GM12878 (cell line): ENCODE results near the gene GRAMD1C. TPM values are rescaled to one million over a fixed set of nuclear protein-coding genes. Genes with fewer than 3 reads are reported as not detected.

ENCODE experiments used
- ATAC-seq: fragments of 200-7000 bp; cut with Tn5 transposase; 3 replicates; pipeline ENCODE4 v1.9.1; 2020; ENCODE audit warnings: mild to moderate bottlenecking, moderate library complexity
- BruUV-seq: library from RNA; stranded (reverse); fragments of 400-500 nt; replicated peaks from 2 replicates; lab custom pipeline; 2021; lab: Mats Ljungman, UMichigan
- CTCF ChIA-PET: fragments of 300-600 bp; sonication (Branson Sonifier 250); formaldehyde crosslinking; extraction: SDS; loops from one replicate; lab custom pipeline; 2021; ENCODE audit warnings: inconsistent platforms; lab: Yijun Ruan, JAX
- POLR2A ChIA-PET: fragments of 350-600 bp; formaldehyde crosslinking; extraction: SDS; loops from one replicate; lab custom pipeline; 2021; ENCODE audit warnings: inconsistent platforms; lab: Charles Lee
- RAD21 ChIA-PET: fragments of 300-600 bp; sonication (Branson Sonifier 250); formaldehyde crosslinking; loops from one replicate; lab custom pipeline; 2023; ENCODE audit warnings: antibody characterized with exemption; ENCODE audit not compliant: unreplicated experiment; lab: Charles Lee
- SMC1A ChIA-PET: fragments of 300-600 bp; sonication (Branson Sonifier 250); formaldehyde crosslinking; loops from one replicate; lab custom pipeline; 2023; ENCODE audit not compliant: unreplicated experiment, uncharacterized antibody; lab: Charles Lee
- DNase-seq: peaks from one replicate; pipeline ENCODE4 v3.0.0-alpha.2; 2011; ENCODE audit warnings: low read depth, low spot score
- FAIRE-seq: peaks from 3 replicates; lab custom pipeline; 2011; peaks lifted over from hg19 to GRCh38; lab: Jason Lieb, UNC
- H2AFZ ChIP-seq: 2 replicates; pipeline ENCODE4 v1.6.0; 2011; ENCODE audit warnings: low read depth, low read length, control low read depth; ENCODE audit not compliant: control insufficient read depth
- H3K27ac ChIP-seq: 2 replicates; pipeline ENCODE4 v1.5.1; 2011; ENCODE audit warnings: control low read depth; ENCODE audit not compliant: control insufficient read depth, insufficient read depth
- H3K27me3 ChIP-seq, 2 experiments: replicated peaks in 1 of 2; 2 replicates each; pipeline versions ENCODE4 v1.6.0 to v1.6.1; 2011; ENCODE audit warnings: low read length in 1 of 2; ENCODE audit not compliant: control insufficient read depth in 2 of 2, insufficient read depth in 2 of 2
- H3K36me3 ChIP-seq, 2 experiments: 2 replicates each; pipeline ENCODE4 v1.5.1; 2011; ENCODE audit warnings: low read length in 1 of 2; ENCODE audit not compliant: control insufficient read depth in 2 of 2, insufficient read depth in 2 of 2
- H3K4me1 ChIP-seq: 2 replicates; pipeline ENCODE4 v1.6.1; 2011; ENCODE audit warnings: mild to moderate bottlenecking, low read length, moderate library complexity, mixed read lengths; ENCODE audit not compliant: control insufficient read depth, insufficient read depth
- H3K4me2 ChIP-seq: 2 replicates; pipeline ENCODE4 v1.6.0; 2011; ENCODE audit warnings: control low read depth; ENCODE audit not compliant: control insufficient read depth, insufficient read depth
- H3K4me3 ChIP-seq: fragments of 200-600 bp; sonication (generic); 2 replicates; pipeline ENCODE4 v1.5.1; 2016
- H3K79me2 ChIP-seq: 2 replicates; pipeline ENCODE4 v1.6.0; 2011; ENCODE audit warnings: low read length; ENCODE audit not compliant: control insufficient read depth, insufficient read depth
- H3K9ac ChIP-seq: 2 replicates; pipeline ENCODE4 v1.8.0; 2011; ENCODE audit warnings: low read length, control low read depth, mixed read lengths; ENCODE audit not compliant: control insufficient read depth, insufficient read depth
- H3K9me3 ChIP-seq: replicated peaks from 3 replicates; pipeline ENCODE4 v1.5.1; 2011; ENCODE audit warnings: mild to moderate bottlenecking, low read length; ENCODE audit not compliant: control insufficient read depth, insufficient read depth
- H4K20me1 ChIP-seq: 2 replicates; pipeline ENCODE4 v1.6.0; 2011; ENCODE audit not compliant: control insufficient read depth, insufficient read depth
- BHLHE40 ChIP-seq, 2 experiments: fragments of 450-650 bp in 1 of 2; IDR thresholded peaks; 2 replicates each; pipeline ENCODE4 v1.6.1; 2011 to 2017; ENCODE audit warnings: low read depth in 2 of 2, borderline replicate concordance in 1 of 2, improper control_type of control experiment in 1 of 2, low read length in 1 of 2, mild to moderate bottlenecking in 1 of 2
- E2F4 ChIP-seq: IDR thresholded peaks from 2 replicates; pipeline ENCODE4 v1.6.1; 2012; ENCODE audit warnings: low read depth, low read length, improper control_type of control experiment
- IRF3 ChIP-seq: fragments of 450-650 bp; IDR thresholded peaks from 2 replicates; pipeline ENCODE4 v1.6.1; 2014; ENCODE audit warnings: mild to moderate bottlenecking
- RCOR1 ChIP-seq: conservative IDR thresholded peaks from 2 replicates; pipeline ENCODE4 v1.6.1; 2012; ENCODE audit warnings: low read depth, low read length, improper control_type of control experiment
- SMAD1 ChIP-seq: fragments of 450-650 bp; IDR thresholded peaks from 2 replicates; pipeline ENCODE4 v1.6.1; 2018; ENCODE audit warnings: mild to moderate bottlenecking, low read depth; ENCODE audit not compliant: partially characterized antibody
- SMAD5 ChIP-seq: IDR thresholded peaks from 2 replicates; pipeline ENCODE4 v1.6.1; 2016; ENCODE audit warnings: antibody characterized with exemption, low read depth
- SUPT20H ChIP-seq: IDR thresholded peaks from 2 replicates; pipeline ENCODE4 v1.6.1; 2011; ENCODE audit warnings: low read depth, mild to moderate bottlenecking, low read length, moderate library complexity, borderline replicate concordance; ENCODE audit not compliant: control insufficient read depth
- YY1 ChIP-seq: IDR thresholded peaks from 2 replicates; pipeline ENCODE4 v1.6.1; 2011; ENCODE audit warnings: low read depth, mild to moderate bottlenecking, low read length
- WGBS: methylation state at CpG from one replicate; pipeline ENCODE4 v1.1.6; 2016; ENCODE audit warnings: low lambda C conversion rate; ENCODE audit not compliant: insufficient replicate concordance, insufficient coverage; ENCODE audit errors: missing lambda C conversion rate; 5-methylcytosine and 5-hydroxymethylcytosine counted together
- in situ Hi-C: fragments of 300-500 bp; cut with MboI; formaldehyde crosslinking; loops from 9 replicates; pipeline ENCODE4 v1.14.3; 2018; ENCODE audit warnings: mixed read lengths
- intact Hi-C: fragments of 100-400 bp; cut with micrococcal nuclease; formaldehyde crosslinking; loops from one replicate; pipeline ENCODE4 v1.14.2; 2022; ENCODE audit not compliant: unreplicated experiment
- polyA plus RNA-seq, 11 experiments: library from polyadenylated mRNA; depleted of rRNA in 4 of 11; unstranded in 6 of 11; stranded (reverse) in 5 of 11; fragments of >200 nt; fragmentation: Nextera tagmentation in 4 of 11; fragmentation: Illumina TruSeq in 1 of 11; extraction: Ambion mirVana in 4 of 11; extraction: Trizol in 1 of 11; gene quantifications; 1 replicate in 1 of 11; 2 replicates in 10 of 11; pipeline versions ENCODE4 v1.2.1 to v1.2.3, GENCODE V29; 2011 to 2016; ENCODE audit warnings: inconsistent platforms in 2 of 11, missing spikeins in 2 of 11, low read depth in 1 of 11
- total RNA-seq, 4 experiments: library from RNA; depleted of rRNA in 3 of 4; stranded (reverse); fragments of >200 nt in 3 of 4; fragmentation: Illumina TruSeq in 1 of 4; extraction: Trizol in 1 of 4; gene quantifications; 2 replicates each; pipeline versions ENCODE4 v1.2.1 to v1.2.3, GENCODE V29; 2013 to 2021
- TF ChIP-seq, protein P1 (sequence below): IDR thresholded peaks from 2 replicates; pipeline ENCODE4 v1.6.1; 2011; ENCODE audit warnings: mild to moderate bottlenecking, low read depth, low read length, moderate library complexity; ENCODE audit not compliant: insufficient replicate concordance
- TF ChIP-seq, protein P2 (sequence below): fragments of 450-650 bp; IDR thresholded peaks from 2 replicates; pipeline ENCODE4 v1.6.1; 2017; ENCODE audit warnings: antibody characterized with exemption, mild to moderate bottlenecking, moderate library complexity

Gene GRAMD1C
- total and polyA plus RNA-seq, 10 of the 15 experiments (the other 5 are each of a cell fraction or from before 2014, with no cell fraction given), result 3.2 to 9.2 (median 5.5) TPM

GRCh38 chr3:113981803-113982202 lies 143.2 kb downstream of the GRAMD1C start:
- FAIRE-seq (no peak), ATAC-seq (no peak), DNase-seq (no peak)
- POLR2A ChIA-PET, result interaction anchor here (0.5 kb wide), 1 partner anchor 9 kb away, joined by 4 read pairs; no protein-coding TSS in a partner anchor
- H3K4me2 ChIP-seq, result no peak overlapping the region
- H4K20me1 ChIP-seq, result no peaks in the 10 kb centered on the region
- no peak overlapping the region for H3K9ac ChIP-seq
- no TSS peak for BruUV-seq
- no peak overlapping the region for H3K27ac ChIP-seq
- CTCF ChIA-PET, result interaction anchor here (1.2 kb wide), 1 partner anchor 15 kb away, joined by 3 read pairs; no protein-coding TSS in a partner anchor
- RAD21 ChIA-PET, result no interaction called here
- intact Hi-C loops (no loop called here), in situ Hi-C loops (no loop called here)
- no peaks in the 10 kb centered on the region for H3K27me3 ChIP-seq
- no peak for TF ChIP-seq SMAD1
- H3K4me1 ChIP-seq, result peaks cover 4% of the 10 kb centered on the region; the same call in 1 of the 2 replicates
- H2AFZ ChIP-seq, result no peak overlapping the region
- H3K4me3 ChIP-seq, result no peak overlapping the region
- SMC1A ChIA-PET, result interaction anchor here (1.0 to 2.0 kb wide), 2 partner anchors 16 to 67 kb away, joined by 3 to 5 read pairs; no protein-coding TSS in a partner anchor
- H3K79me2 ChIP-seq, result no peaks in the 10 kb centered on the region
- H3K9me3 ChIP-seq, result no peaks in the 10 kb centered on the region; the same call in 2 of the 3 replicates
- H3K36me3 ChIP-seq, result no peaks in the 10 kb centered on the region

GRCh38 chr3:113983544-113983943 lies 145.0 kb downstream of the GRAMD1C start:
- H2AFZ ChIP-seq, result no peak overlapping the region
- H3K4me3 ChIP-seq, result no peak overlapping the region
- FAIRE-seq, result no peak
- H3K36me3 ChIP-seq, result no peaks in the 10 kb centered on the region
- SMC1A ChIA-PET, result no interaction called here
- H3K4me1 ChIP-seq, result peaks cover 4% of the 10 kb centered on the region; the same call in 1 of the 2 replicates
- RAD21 ChIA-PET, result no interaction called here
- no peaks in the 10 kb centered on the region for H4K20me1 ChIP-seq
- H3K9ac ChIP-seq, result no peak overlapping the region
- no peak for DNase-seq
- H3K9me3 ChIP-seq, result no peaks in the 10 kb centered on the region; the same call in 2 of the 3 replicates
- H3K27me3 ChIP-seq, result no peaks in the 10 kb centered on the region
- POLR2A ChIA-PET, result no interaction called here
- in situ Hi-C loops (no loop called here), intact Hi-C loops (no loop called here)
- BruUV-seq, result no TSS peak
- ATAC-seq, result no peak
- WGBS, result 99% methylated on average over 3 of the region's 3 CpGs
- no peak overlapping the region for H3K27ac ChIP-seq
- no peaks in the 10 kb centered on the region for H3K79me2 ChIP-seq
- CTCF ChIA-PET, result no interaction called here
- H3K4me2 ChIP-seq, result no peak overlapping the region
- TF ChIP-seq RCOR1 (no peak), IRF3 (no peak), SMAD5 (no peak), YY1 (no peak), SUPT20H (no peak), E2F4 (no peak), BHLHE40 (IDR thresholded peaks at IDR 0.05; ENCODE audit: borderline replicate concordance in 1 of 2, low read depth in 2 of 2, low read length in 1 of 2) (no peak)
- TF ChIP-seq, protein P1, sequence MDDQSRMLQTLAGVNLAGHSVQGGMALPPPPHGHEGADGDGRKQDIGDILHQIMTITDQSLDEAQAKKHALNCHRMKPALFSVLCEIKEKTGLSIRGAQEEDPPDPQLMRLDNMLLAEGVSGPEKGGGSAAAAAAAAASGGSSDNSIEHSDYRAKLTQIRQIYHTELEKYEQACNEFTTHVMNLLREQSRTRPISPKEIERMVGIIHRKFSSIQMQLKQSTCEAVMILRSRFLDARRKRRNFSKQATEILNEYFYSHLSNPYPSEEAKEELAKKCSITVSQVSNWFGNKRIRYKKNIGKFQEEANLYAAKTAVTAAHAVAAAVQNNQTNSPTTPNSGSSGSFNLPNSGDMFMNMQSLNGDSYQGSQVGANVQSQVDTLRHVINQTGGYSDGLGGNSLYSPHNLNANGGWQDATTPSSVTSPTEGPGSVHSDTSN, result no peak
- TF ChIP-seq, protein P2, sequence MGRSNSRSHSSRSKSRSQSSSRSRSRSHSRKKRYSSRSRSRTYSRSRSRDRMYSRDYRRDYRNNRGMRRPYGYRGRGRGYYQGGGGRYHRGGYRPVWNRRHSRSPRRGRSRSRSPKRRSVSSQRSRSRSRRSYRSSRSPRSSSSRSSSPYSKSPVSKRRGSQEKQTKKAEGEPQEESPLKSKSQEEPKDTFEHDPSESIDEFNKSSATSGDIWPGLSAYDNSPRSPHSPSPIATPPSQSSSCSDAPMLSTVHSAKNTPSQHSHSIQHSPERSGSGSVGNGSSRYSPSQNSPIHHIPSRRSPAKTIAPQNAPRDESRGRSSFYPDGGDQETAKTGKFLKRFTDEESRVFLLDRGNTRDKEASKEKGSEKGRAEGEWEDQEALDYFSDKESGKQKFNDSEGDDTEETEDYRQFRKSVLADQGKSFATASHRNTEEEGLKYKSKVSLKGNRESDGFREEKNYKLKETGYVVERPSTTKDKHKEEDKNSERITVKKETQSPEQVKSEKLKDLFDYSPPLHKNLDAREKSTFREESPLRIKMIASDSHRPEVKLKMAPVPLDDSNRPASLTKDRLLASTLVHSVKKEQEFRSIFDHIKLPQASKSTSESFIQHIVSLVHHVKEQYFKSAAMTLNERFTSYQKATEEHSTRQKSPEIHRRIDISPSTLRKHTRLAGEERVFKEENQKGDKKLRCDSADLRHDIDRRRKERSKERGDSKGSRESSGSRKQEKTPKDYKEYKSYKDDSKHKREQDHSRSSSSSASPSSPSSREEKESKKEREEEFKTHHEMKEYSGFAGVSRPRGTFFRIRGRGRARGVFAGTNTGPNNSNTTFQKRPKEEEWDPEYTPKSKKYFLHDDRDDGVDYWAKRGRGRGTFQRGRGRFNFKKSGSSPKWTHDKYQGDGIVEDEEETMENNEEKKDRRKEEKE, result no peak
